ENCODE data around the gene NEO1.
"Not testable (repeated sequence)": the region's sequence is repeated elsewhere in the genome, so short reads cannot be mapped to it uniquely, and the experiment has no call there.

The NEO1 gene

DNA sequence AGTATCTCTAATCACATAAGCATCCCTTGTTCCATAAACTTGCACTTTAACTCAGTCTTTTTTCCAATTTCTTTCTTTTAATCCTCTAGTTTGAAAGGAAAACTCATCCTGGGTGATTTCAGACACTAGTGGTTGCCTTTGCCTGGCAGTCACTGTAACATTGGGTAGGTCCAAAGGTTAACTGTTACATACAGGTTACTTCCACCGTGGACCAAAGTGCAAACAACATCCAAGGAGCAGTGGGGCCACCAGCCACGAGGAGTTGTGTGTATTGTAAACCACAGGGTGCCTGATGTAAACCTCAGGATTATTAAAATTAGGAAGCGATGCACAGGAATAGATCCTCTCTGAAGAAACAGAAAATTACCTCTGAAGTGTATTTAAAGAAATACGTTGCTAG is 241.5 kb downstream of the NEO1 start:
- TF ChIP-seq, protein P1, sequence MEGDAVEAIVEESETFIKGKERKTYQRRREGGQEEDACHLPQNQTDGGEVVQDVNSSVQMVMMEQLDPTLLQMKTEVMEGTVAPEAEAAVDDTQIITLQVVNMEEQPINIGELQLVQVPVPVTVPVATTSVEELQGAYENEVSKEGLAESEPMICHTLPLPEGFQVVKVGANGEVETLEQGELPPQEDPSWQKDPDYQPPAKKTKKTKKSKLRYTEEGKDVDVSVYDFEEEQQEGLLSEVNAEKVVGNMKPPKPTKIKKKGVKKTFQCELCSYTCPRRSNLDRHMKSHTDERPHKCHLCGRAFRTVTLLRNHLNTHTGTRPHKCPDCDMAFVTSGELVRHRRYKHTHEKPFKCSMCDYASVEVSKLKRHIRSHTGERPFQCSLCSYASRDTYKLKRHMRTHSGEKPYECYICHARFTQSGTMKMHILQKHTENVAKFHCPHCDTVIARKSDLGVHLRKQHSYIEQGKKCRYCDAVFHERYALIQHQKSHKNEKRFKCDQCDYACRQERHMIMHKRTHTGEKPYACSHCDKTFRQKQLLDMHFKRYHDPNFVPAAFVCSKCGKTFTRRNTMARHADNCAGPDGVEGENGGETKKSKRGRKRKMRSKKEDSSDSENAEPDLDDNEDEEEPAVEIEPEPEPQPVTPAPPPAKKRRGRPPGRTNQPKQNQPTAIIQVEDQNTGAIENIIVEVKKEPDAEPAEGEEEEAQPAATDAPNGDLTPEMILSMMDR (IDR thresholded peaks at IDR 0.05; ENCODE audit: control insufficient read depth, insufficient read depth, low read depth, low read length, missing control alignments), result no peak
- no peak overlapping the region for H3K4me3 ChIP-seq (ENCODE audit: control insufficient read depth, low read depth, low read length)
- DNase-seq (ENCODE audit: low read depth), result no peak

DNA sequence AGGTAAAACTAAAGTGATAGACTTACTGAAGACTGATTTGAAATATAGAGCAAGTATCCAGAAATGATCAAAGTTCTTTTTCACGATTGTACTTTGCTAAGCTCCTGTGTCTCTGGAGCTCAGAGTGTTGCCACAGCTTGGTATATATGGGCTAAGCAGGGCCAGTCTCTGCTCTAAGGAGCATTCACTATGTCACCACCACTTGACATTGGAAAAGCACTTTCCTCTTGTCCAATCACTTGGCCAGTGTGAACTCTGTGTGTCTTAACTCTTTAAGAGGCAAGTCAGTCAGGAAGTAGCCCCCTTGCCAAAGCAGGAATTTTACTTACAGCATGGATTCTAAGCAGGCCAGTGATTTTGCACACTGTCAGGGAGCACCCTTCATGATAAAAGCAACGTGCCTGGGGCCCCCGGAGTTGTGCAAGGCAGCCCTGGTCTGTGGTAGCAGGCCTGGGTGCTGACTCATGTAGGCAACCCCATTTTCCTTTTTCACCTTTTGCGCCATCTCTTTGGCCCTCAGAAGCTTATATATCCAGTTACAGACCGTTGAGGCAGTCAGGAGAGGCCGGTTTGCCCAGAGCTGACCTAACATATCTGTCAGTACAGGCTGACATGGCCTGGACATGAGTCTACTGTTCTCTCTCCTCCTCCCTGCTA is 243.5 kb downstream of the NEO1 start:
- DNase-seq (ENCODE audit: low read depth), result no peak
- TF ChIP-seq, protein P1 (IDR thresholded peaks at IDR 0.05; ENCODE audit: control insufficient read depth, insufficient read depth, low read depth, low read length, missing control alignments), result no peak
- H3K4me3 ChIP-seq (ENCODE audit: control insufficient read depth, low read depth, low read length), result no peak overlapping the region

DNA sequence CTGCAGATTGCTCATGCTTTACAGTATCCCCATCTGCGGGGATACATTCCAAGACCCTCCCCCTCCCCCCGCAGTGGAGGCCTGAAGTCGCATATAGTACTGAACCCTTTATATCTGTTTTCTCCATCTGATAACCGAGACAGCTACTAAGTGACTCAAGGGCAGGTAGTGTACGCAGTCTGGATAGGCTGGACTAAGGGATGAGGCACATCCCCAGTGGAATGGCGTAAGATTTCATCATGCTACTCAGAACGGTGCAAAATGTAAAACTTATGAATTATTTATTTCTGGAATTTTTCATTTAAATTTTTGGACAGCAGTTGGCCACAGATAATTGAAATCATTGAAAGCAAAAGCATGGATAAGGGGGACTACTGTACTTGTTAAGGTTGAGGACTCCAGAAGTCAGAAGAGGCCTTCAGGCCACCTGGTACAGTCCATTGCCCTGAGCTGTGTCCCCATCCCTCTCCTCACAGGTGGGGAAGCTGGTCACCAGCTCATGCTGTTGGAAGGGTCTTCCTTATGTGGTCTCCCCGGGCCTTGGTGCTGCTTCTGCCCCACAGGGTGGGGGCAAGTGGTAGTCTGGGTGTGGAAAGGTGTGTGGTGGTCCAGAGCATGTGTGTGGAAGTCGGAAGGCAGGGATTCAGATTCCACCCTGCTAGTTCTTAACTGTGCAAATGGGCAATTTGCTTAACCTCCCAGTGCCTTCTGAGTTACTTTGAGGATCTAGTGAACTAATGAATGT is 244.5 kb downstream of the NEO1 start:
- DNase-seq (ENCODE audit: low read depth), result no peak
- TF ChIP-seq, protein P1 (IDR thresholded peaks at IDR 0.05; ENCODE audit: control insufficient read depth, insufficient read depth, low read depth, low read length, missing control alignments), result no peak
- H3K4me3 ChIP-seq (ENCODE audit: control insufficient read depth, low read depth, low read length), result no peak overlapping the region

DNA sequence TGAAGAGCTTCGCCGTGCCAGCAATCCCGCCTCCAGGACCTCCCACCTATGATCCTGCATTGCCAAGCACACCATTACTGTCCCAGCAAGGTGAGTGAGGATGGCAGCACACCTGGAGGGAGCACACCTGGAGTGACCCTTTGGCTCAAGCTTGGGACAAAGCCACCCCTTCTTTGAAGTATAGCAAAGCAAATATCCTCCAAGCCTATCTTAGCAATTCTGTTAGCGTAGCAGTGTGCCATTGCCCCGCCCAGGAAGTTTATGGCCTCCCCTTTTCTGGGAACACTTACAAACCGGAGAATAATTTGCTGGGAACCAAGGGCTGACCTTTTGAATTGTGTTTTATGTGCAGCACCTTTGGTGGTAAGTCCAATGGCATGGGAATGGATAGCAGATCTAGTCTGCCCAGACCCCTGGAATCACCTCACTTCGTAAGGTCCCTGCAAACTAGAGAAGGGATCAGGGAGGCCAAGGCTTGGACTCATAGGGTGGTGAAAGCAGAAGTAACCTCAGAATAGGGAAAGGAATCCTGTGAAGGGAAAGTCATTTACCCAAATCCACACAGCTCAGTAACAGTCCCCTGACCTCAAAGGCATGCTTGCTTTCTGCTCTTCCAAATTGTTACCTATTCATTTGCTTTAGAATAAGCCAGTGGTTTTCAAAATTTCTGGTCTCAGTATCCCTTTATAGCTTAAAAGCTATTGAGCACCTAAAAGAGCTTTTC is 246.4 kb downstream of the NEO1 start:
- TF ChIP-seq, protein P1 (IDR thresholded peaks at IDR 0.05; ENCODE audit: control insufficient read depth, insufficient read depth, low read depth, low read length, missing control alignments), result no peak
- DNase-seq (ENCODE audit: low read depth), result no peak
- no peak overlapping the region for H3K4me3 ChIP-seq (ENCODE audit: control insufficient read depth, low read depth, low read length)

DNA sequence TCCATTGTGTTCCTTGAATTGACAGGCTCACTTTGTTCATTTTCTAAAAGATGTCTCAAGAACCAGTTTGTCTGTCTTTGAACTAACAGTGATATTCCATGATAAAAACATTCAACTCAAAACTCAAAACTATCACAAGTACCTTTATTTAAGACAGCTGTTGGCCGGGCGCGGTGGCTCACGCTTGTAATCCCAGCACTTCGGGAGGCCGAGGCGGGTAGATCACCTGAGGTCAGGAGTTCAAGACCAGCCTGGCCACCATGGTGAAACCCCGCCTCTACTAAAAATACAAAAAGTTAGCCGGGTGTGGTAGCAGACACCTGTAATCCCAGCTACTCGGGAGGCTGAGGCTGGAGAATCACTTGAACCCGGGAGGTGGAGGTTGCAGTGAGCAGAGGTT is 248.0 kb downstream of the NEO1 start:
- H3K4me3 ChIP-seq (ENCODE audit: control insufficient read depth, low read depth, low read length); DNase-seq (ENCODE audit: low read depth): not testable (repeated sequence)

DNA sequence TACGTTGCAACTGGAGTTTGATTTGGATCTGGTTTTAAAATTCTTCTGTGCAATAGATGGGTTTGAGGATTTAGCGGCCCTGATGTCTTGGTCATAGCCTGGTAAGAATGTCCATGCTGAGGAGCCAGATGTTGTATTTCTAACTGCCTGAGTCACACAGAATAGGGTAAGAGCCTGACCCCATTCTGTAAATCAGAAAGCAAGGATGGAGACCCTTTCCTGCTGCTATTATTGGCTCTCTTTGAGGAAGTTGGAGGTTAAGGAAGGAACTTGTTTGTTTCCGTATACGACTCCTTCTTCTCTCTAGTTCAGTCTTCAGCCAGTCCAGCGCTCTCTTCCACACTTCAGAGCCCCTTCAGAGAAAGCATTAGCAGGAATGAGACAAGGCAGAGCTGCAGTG is 251.4 kb downstream of the NEO1 start:
- DNase-seq (ENCODE audit: low read depth), result no peak
- H3K4me3 ChIP-seq (ENCODE audit: control insufficient read depth, low read depth, low read length), result no peak overlapping the region

More for the DNA sequence above, 251.4 kb downstream of the NEO1 start:
- TF ChIP-seq, protein P1 (IDR thresholded peaks at IDR 0.05; ENCODE audit: control insufficient read depth, insufficient read depth, low read depth, low read length, missing control alignments), result no peak
